ENCODE data around the gene JPH2. TPM values are rescaled to one million over a fixed set of nuclear protein-coding genes. Genes with fewer than 3 reads are reported as not detected.
"Not testable (repeated sequence)": the region's sequence is repeated elsewhere in the genome, so short reads cannot be mapped to it uniquely, and the experiment has no call there.

The JPH2 gene
- polyA plus RNA-seq, 12 donors = 20.5 to 116 (median 74.7) TPM

GRCh38 chr20:44129300-44129699, 57.7 kb downstream of the JPH2 start:
- not testable (repeated sequence) for DNase-seq

GRCh38 chr20:44126445-44126844, 60.5 kb downstream of the JPH2 start:
- no peak for DNase-seq

GRCh38 chr20:44125332-44126127, 61.5 kb downstream of the JPH2 start:
- no peak for DNase-seq

GRCh38 chr20:44123874-44124535, 63.0 kb downstream of the JPH2 start:
- no peak for DNase-seq

GRCh38 chr20:44123251-44123650, 63.7 kb downstream of the JPH2 start:
- no peak for DNase-seq

- DNase-seq = no peak
Observed at GRCh38 chr20:44120676-44121425, 66.1 kb downstream of the JPH2 start.

- no peak for DNase-seq
Observed at GRCh38 chr20:44118185-44119033, 68.6 kb downstream of the JPH2 start.

GRCh38 chr20:44117296-44118184, 69.4 kb downstream of the JPH2 start:
- no peak for DNase-seq

GRCh38 chr20:44115762-44116644, 71.0 kb downstream of the JPH2 start:
- DNase-seq = no peak

- no peak for DNase-seq
Observed at GRCh38 chr20:44115181-44115580, 71.8 kb downstream of the JPH2 start.

GRCh38 chr20:44113618-44114376, 73.2 kb downstream of the JPH2 start:
- no peak for DNase-seq

- no peak for DNase-seq
Observed at GRCh38 chr20:44112889-44113617, 73.9 kb downstream of the JPH2 start.

- DNase-seq = no peak
Observed at GRCh38 chr20:44112456-44112855, 74.5 kb downstream of the JPH2 start.

GRCh38 chr20:44111712-44112335, 75.2 kb downstream of the JPH2 start:
- no peak for DNase-seq

GRCh38 chr20:44110816-44111568, 76.0 kb downstream of the JPH2 start:
- no peak for DNase-seq

- DNase-seq = no peak
Observed at GRCh38 chr20:44109951-44110361, 77.0 kb downstream of the JPH2 start.

GRCh38 chr20:44106615-44107014, 80.4 kb downstream of the JPH2 start:
- no peak for DNase-seq
